GM12864 (cell line): Measurements from ENCODE around the gene DDIT4.

Experiments
- DNase-seq: peaks from one replicate; pipeline ENCODE4 v3.0.0-alpha.2; 2011; ENCODE audit warnings: low read depth
- H3K4me3 ChIP-seq: 2 replicates; pipeline ENCODE4 v1.5.1; 2011; ENCODE audit warnings: mild to moderate bottlenecking, low read depth, low read length, control low read depth
- TF ChIP-seq, protein P1 (sequence below): IDR thresholded peaks from 2 replicates; pipeline ENCODE4 v1.5.1; 2011; ENCODE audit warnings: low read depth, mild to moderate bottlenecking, moderate library complexity, low read length, control low read depth, inconsistent platforms; ENCODE audit errors: missing control alignments

DDIT4 gene

DNA sequence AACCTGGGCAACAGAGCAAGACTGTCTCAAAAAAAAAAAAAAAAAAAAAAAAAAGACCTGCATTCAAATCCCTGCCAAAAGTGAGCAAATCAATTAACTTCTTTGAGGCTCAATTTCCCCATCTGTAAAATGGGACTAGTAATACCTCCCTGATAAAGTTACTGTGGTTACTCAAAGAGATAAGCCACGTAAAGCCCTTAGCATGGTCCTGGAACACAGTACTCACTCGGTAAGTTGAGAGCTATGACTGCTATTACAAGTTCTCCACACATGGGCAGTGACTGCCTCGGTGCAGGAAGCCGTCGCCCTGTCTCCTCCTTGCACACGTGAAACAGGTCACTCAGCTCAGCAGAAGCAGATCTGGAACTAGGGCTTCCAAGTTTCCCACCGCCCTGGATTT is 37.9 kb downstream of the DDIT4 start:
- TF ChIP-seq, protein P1, sequence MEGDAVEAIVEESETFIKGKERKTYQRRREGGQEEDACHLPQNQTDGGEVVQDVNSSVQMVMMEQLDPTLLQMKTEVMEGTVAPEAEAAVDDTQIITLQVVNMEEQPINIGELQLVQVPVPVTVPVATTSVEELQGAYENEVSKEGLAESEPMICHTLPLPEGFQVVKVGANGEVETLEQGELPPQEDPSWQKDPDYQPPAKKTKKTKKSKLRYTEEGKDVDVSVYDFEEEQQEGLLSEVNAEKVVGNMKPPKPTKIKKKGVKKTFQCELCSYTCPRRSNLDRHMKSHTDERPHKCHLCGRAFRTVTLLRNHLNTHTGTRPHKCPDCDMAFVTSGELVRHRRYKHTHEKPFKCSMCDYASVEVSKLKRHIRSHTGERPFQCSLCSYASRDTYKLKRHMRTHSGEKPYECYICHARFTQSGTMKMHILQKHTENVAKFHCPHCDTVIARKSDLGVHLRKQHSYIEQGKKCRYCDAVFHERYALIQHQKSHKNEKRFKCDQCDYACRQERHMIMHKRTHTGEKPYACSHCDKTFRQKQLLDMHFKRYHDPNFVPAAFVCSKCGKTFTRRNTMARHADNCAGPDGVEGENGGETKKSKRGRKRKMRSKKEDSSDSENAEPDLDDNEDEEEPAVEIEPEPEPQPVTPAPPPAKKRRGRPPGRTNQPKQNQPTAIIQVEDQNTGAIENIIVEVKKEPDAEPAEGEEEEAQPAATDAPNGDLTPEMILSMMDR: no peak
- DNase-seq: no peak
- no peak overlapping the region for H3K4me3 ChIP-seq

DNA sequence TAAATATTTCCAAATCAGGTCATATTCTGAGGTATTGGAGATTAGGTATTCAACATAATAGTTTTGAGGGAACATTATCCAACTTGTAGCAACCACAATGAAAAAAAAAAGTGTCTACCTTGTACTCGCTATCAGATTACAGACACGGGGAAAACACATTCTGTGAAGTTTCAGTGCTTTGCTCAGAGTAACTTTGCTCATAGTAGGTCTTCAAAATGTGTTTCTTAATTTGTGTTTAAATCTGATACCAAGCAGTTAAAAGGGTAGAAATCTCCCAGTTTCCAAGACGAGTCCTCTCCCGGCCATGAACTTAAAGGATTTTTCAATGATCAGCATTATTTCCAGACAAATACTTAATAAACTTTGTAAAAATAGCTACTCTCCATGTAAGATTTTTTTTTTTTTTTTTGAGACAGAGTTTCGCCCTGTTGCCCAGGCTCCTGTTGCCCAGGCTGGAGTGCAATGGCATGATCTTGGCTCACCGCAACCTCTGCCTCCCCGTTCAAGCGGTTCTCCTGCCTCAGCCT is 39.2 kb downstream of the DDIT4 start:
- DNase-seq: no peak
- H3K4me3 ChIP-seq: no peak overlapping the region
- TF ChIP-seq, protein P1: no peak

DNA sequence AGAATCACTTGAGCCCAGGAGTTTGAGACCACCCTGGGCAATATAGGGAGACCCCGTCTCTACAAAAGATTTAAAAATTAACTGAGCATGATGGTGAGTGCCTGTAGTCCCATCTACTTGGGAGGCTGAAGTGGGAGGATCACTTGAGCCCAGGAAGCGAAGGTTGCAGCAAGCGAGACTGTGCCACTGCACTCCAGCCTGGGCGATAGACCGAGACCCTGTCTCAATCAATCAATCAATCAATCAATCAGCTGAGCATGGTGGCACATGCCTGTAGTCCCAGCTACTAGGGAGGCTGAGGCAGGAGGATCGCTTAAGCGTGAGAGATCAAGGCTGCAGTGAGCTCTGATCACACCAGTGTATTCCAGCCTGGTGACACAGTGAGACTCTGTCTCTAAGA is 40.5 kb downstream of the DDIT4 start:
- DNase-seq: no peak
- TF ChIP-seq, protein P1: no peak

DNA sequence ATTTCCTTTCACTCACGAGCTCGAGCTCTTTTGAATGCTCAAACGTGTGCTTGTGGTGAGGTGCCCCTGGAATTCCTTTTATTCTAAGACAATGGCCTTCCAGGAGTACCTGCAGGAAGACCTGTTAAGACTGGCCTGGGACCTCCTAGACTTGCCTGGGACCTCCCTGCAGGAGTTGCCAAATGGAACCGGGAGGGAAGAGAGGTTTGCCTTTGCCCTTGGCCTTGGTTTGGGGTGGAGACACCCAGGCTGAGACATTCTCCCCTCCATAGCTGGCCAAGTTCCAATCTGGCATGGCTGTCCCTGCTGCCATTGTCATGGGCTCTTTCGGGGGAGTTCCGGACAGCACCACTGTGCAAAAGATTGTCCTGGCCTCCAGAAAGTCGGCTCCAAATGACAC is 41.3 kb downstream of the DDIT4 start:
- no peak for DNase-seq
- TF ChIP-seq, protein P1: no peak
- H3K4me3 ChIP-seq: no peak overlapping the region

More for the DNA sequence above, 40.5 kb downstream of the DDIT4 start:
- H3K4me3 ChIP-seq: no peak overlapping the region

DNA sequence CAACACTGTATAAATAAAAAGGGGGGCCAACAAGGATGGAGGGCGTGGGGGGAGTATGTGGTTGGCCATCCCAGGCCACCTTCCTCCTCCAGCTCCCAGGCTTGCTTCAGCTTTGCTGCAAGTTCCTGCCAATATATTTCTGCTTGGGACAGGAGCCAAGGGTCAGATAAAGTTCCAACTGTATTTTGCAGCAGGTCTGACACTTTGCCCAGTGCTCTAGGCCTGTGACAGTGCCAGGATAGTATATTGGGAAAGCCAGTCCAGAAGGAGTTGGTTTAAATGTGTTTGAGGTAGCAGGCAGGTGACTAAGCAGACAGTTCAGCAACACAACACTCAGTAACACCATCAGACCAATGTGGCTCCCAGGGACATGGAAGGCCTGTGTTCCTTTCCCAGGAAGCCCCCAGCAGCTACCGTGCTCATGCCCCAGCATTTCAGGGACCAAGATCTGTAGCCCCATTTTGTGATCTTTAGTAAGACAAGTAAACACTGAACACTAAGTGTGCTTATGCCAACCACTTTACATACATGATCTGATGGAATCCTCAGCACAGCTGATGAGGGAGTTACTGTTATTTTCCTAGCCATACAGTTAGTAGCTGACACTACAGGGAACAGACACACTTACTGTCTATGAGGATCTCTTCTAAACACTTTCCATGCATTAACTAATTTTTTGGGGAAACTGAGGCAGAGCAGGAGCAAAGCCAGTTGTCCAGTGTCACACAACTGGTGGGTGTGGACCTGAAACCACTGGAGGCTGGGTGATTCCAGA is 42.1 kb downstream of the DDIT4 start:
- TF ChIP-seq, protein P1: no peak
- H3K4me3 ChIP-seq: no peak overlapping the region
- DNase-seq: no peak

DNA sequence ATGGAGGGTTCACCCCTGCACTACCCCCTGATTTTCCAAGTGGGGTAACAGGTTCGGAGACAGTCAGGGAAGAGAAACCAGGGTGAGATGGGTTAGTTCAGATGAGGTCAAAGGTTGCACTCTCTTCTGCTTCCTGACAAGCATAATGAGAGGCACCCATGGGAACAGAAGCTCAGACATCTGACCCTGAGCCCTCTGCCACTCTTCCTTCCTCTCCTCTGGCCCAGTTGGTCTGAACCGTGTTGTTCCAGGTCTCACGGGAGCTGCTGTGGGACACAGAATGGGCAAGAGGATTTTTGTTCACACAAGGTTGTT is 42.6 kb downstream of the DDIT4 start:
- TF ChIP-seq, protein P1: no peak
- DNase-seq: no peak
- H3K4me3 ChIP-seq: no peak overlapping the region
